Parathyroid adenoma (tissue), 2 donors: ENCODE results near the gene ST3GAL3.

Experiments
- H2AFZ ChIP-seq: fragments of 300-600 bp; sonication (generic); one replicate; pipeline ENCODE4 v1.7.0; 2017; ENCODE audit warnings: antibody characterized with exemption, mild to moderate bottlenecking
- H3K27ac ChIP-seq: fragments of 300-600 bp; sonication (generic); one replicate; pipeline ENCODE4 v1.7.0; 2017
- H3K27me3 ChIP-seq: fragments of 300-600 bp; sonication (generic); one replicate; pipeline ENCODE4 v1.7.0; 2017; ENCODE audit warnings: low read length; ENCODE audit not compliant: control insufficient read depth, insufficient read depth
- H3K36me3 ChIP-seq: fragments of 300-600 bp; sonication (generic); one replicate; pipeline ENCODE4 v1.7.0; 2017; ENCODE audit warnings: low read length; ENCODE audit not compliant: control insufficient read depth, insufficient read depth
- H3K4me1 ChIP-seq: fragments of 300-600 bp; sonication (generic); one replicate; pipeline ENCODE4 v1.7.0; 2017; ENCODE audit warnings: control low read depth
- H3K4me2 ChIP-seq: fragments of 300-600 bp; sonication (generic); one replicate; pipeline ENCODE4 v1.7.0; 2017; ENCODE audit warnings: low read length
- H3K4me3 ChIP-seq: fragments of 300-600 bp; sonication (generic); one replicate; pipeline ENCODE4 v1.7.0; 2017; ENCODE audit warnings: low read depth, low read length
- H3K79me2 ChIP-seq: fragments of 300-600 bp; sonication (generic); one replicate; pipeline ENCODE4 v1.7.0; 2017; ENCODE audit warnings: control low read depth
- H3K9ac ChIP-seq: fragments of 300-600 bp; sonication (generic); one replicate; pipeline ENCODE4 v1.7.0; 2017; ENCODE audit warnings: mild to moderate bottlenecking
- H3K9me3 ChIP-seq: fragments of 300-600 bp; sonication (generic); one replicate; pipeline ENCODE4 v1.7.0; 2017; ENCODE audit warnings: low read length; ENCODE audit not compliant: control insufficient read depth
- CTCF ChIP-seq: fragments of 300-600 bp; sonication (generic); IDR thresholded peaks from one replicate; pipeline ENCODE4 v1.7.0; 2017; ENCODE audit warnings: antibody characterized with exemption, mild to moderate bottlenecking
- donor health status: primary hyperparathyroidism.

The ST3GAL3 gene

GRCh38 chr1:43978264-43978550 lies 270.9 kb downstream of the ST3GAL3 start:
- Histone ChIP-seq H3K27ac (no peak overlapping the region), H3K27me3 (no peaks in the 10 kb centered on the region), H3K4me1 (peaks cover 7% of the 10 kb centered on the region), H3K9me3 (no peaks in the 10 kb centered on the region), H3K36me3 (no peaks in the 10 kb centered on the region), H2AFZ (no peak overlapping the region), H3K4me2 (no peak overlapping the region), H3K9ac (no peak overlapping the region), H3K79me2 (no peaks in the 10 kb centered on the region), H3K4me3 (peak overlapping the region; percentile 42)
- no peak for TF ChIP-seq CTCF

DNA sequence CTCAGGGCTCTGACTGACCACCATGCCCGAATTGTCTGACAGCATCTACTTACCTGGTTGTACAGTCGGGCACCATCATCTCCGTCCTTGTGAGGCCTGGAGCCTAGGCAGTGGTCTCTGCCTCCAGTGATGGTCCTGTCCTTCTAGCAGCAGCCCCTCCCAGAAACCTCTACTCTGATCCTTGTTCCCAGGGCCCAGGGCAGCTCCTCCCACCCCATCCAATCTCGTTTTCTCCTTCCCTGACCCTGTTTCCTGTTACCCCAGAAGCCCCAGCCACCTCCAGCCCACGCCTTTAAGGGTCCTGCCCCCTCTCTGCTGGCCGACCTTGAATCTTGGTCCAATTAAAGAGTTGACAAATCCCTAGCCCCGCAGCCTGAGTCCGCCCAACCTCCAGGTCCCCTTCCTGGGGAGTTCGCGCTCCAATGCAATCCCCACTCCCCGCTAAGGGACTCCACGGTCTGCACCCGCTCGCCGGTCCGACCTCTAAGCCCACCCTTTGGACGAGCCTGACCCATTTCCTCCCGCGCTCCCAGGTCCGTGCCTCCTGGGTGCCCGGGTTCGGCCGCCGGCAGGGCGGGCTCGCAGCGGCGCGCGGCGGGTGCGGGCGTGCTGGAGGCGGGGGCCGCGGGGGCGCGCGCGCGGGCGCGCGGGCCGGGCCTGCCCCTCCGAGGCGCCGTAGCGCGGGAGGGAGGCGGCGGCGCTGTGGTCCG lies 271.4 kb downstream of the ST3GAL3 start, which contains the start of gene B4GALT2:
TSS of gene B4GALT2 (plus strand) at position 660 of the 710 bp plus-strand sequence. CDS start 1,951 bp downstream, outside the sequence.
- Histone ChIP-seq H3K36me3 (no peaks in the 10 kb centered on the region), H3K27me3 (no peaks in the 10 kb centered on the region), H3K9ac (no peak within 1 kb of the TSS), H3K4me3 (peak within 1 kb of the TSS; percentile 42), H3K4me2 (peak within 1 kb of the TSS; percentile 80), H2AFZ (peak within 1 kb of the TSS; percentile 33), H3K9me3 (no peaks in the 10 kb centered on the region), H3K79me2 (no peaks in the 10 kb centered on the region), H3K27ac (no peak within 1 kb of the TSS), H3K4me1 (peaks cover 6% of the 10 kb centered on the region)
- TF ChIP-seq CTCF: no peak

- Histone ChIP-seq H2AFZ (peak overlapping the region; percentile 33), H3K4me1 (peaks cover 2% of the 10 kb centered on the region), H3K4me3 (peak overlapping the region; percentile 41), H3K79me2 (no peaks in the 10 kb centered on the region), H3K9me3 (no peaks in the 10 kb centered on the region), H3K9ac (no peak overlapping the region), H3K4me2 (peak overlapping the region; percentile 80), H3K36me3 (no peaks in the 10 kb centered on the region), H3K27me3 (no peaks in the 10 kb centered on the region), H3K27ac (no peak overlapping the region)
- no peak for TF ChIP-seq CTCF
These were observed 271.9 kb downstream of the ST3GAL3 start for GRCh38 chr1:43979261-43979527.

GRCh38 chr1:43979528-43980254 lies 272.4 kb downstream of the ST3GAL3 start:
- Histone ChIP-seq H3K9me3 (no peaks in the 10 kb centered on the region), H3K9ac (no peak overlapping the region), H3K36me3 (no peaks in the 10 kb centered on the region), H3K79me2 (no peaks in the 10 kb centered on the region), H3K4me2 (peak overlapping the region; percentile 80), H3K27me3 (no peaks in the 10 kb centered on the region), H2AFZ (peak overlapping the region; percentile 33), H3K4me1 (no peaks in the 10 kb centered on the region), H3K27ac (no peak overlapping the region), H3K4me3 (peak overlapping the region; percentile 41)
- no peak for TF ChIP-seq CTCF
